ENCODE data around the gene GTPBP4. TPM values are rescaled to one million over a fixed set of nuclear protein-coding genes. Genes with fewer than 3 reads are reported as not detected.

GTPBP4 gene
- total and polyA plus RNA-seq, 9 of the 15 experiments (the other 6 are each of a cell fraction or from before 2014, with no cell fraction given) = 79.0 to 155 (median 128) TPM

DNA sequence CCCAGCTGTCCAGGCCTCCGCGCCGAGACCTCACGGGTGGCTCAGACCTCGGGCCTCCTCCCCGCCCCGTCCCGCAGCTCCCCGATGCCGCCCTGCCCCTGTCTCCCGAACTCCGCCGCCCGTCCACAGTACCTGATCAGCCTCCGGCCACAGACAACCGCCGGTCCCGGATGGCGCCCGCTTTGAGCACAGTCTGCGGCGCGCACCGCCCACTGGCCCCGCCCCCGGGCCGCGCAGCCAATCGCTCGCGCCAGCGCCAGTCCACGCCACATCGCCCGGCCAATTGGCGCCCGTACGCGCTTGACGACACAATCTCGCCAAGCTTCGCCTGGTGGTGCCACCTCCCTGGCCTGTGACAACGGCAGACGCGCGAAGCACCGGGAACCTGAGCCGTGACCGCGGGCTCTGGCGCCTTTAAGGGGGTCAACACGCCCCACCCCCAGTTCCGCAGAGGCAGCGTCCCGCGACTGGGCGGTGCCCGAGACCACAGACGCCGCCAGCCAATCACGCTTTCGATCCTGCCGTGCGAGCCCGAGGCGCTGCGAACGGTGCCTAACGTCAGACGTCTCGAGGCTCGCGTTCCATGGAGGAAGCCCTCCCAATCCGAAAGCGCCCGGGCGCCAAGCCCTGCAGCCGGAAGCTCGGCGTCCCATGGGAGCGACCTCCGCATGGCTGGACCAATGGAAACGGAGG is 60.6 kb downstream of the GTPBP4 start, which contains the start of gene IDI1 (continued):
- 0 out of 2 replicates have a peak, but pooled peaks have one; percentile 19 for TF ChIP-seq GTF2E2 (tag; IDR thresholded peaks at IDR 0.05)
- TF ChIP-seq, protein P1, sequence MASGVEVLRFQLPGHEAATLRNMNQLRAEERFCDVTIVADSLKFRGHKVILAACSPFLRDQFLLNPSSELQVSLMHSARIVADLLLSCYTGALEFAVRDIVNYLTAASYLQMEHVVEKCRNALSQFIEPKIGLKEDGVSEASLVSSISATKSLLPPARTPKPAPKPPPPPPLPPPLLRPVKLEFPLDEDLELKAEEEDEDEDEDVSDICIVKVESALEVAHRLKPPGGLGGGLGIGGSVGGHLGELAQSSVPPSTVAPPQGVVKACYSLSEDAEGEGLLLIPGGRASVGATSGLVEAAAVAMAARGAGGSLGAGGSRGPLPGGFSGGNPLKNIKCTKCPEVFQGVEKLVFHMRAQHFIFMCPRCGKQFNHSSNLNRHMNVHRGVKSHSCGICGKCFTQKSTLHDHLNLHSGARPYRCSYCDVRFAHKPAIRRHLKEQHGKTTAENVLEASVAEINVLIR (CRISPR knock-in tag; IDR thresholded peaks at IDR 0.05) = peak; percentile 76
- TF ChIP-seq MTA1 (IDR thresholded peaks at IDR 0.05; ENCODE audit: borderline replicate concordance) = no peak
- TF ChIP-seq ZNF408 (CRISPR knock-in tag; IDR thresholded peaks at IDR 0.05; ENCODE audit: low read depth) = no peak
- TF ChIP-seq TARDBP (IDR thresholded peaks at IDR 0.05) = 0 out of 2 replicates have a peak, but pooled peaks have one; percentile 48
- TF ChIP-seq, protein P2, sequence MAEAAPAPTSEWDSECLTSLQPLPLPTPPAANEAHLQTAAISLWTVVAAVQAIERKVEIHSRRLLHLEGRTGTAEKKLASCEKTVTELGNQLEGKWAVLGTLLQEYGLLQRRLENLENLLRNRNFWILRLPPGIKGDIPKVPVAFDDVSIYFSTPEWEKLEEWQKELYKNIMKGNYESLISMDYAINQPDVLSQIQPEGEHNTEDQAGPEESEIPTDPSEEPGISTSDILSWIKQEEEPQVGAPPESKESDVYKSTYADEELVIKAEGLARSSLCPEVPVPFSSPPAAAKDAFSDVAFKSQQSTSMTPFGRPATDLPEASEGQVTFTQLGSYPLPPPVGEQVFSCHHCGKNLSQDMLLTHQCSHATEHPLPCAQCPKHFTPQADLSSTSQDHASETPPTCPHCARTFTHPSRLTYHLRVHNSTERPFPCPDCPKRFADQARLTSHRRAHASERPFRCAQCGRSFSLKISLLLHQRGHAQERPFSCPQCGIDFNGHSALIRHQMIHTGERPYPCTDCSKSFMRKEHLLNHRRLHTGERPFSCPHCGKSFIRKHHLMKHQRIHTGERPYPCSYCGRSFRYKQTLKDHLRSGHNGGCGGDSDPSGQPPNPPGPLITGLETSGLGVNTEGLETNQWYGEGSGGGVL (CRISPR knock-in tag; IDR thresholded peaks at IDR 0.05) = no peak
- 0 out of 2 replicates have a peak, but pooled peaks have one; percentile 42 for TF ChIP-seq KHSRP (IDR thresholded peaks at IDR 0.05)
- TF ChIP-seq, protein P3, sequence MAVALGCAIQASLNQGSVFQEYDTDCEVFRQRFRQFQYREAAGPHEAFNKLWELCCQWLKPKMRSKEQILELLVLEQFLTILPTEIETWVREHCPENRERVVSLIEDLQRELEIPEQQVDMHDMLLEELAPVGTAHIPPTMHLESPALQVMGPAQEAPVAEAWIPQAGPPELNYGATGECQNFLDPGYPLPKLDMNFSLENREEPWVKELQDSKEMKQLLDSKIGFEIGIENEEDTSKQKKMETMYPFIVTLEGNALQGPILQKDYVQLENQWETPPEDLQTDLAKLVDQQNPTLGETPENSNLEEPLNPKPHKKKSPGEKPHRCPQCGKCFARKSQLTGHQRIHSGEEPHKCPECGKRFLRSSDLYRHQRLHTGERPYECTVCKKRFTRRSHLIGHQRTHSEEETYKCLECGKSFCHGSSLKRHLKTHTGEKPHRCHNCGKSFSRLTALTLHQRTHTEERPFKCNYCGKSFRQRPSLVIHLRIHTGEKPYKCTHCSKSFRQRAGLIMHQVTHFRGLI (CRISPR knock-in tag; IDR thresholded peaks at IDR 0.05) = no peak
- no peak for TF ChIP-seq HSF4 (CRISPR knock-in tag; IDR thresholded peaks at IDR 0.05; ENCODE audit: borderline replicate concordance)
- 0 out of 2 replicates have a peak, but pooled peaks have one; percentile 51 for TF ChIP-seq ZNF282 (CRISPR knock-in tag; IDR thresholded peaks at IDR 0.05)
- TF ChIP-seq ZKSCAN8 (CRISPR knock-in tag; IDR thresholded peaks at IDR 0.05) = no peak
- TF ChIP-seq MEF2A (IDR thresholded peaks at IDR 0.05; ENCODE audit: control insufficient read depth, low read depth, low read length) = no peak
- TF ChIP-seq, protein P4, sequence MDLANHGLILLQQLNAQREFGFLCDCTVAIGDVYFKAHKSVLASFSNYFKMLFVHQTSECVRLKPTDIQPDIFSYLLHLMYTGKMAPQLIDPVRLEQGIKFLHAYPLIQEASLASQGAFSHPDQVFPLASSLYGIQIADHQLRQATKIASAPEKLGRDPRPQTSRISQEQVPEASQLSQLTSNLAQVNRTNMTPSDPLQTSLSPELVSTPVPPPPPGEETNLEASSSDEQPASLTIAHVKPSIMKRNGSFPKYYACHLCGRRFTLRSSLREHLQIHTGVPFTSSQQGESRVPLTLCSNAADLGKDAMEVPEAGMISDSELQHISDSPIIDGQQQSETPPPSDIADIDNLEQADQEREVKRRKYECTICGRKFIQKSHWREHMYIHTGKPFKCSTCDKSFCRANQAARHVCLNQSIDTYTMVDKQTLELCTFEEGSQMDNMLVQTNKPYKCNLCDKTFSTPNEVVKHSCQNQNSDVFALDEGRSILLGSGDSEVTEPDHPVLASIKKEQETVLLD (IDR thresholded peaks at IDR 0.05) = 0 out of 2 replicates have a peak, but pooled peaks have one; percentile 35
- no peak for TF ChIP-seq DPF2 (IDR thresholded peaks at IDR 0.05)
- TF ChIP-seq SMARCA5 (IDR thresholded peaks at IDR 0.05) = no peak
- no peak; the same call in 1 of the 2 replicates for TF ChIP-seq PHB (CRISPR knock-in tag; IDR thresholded peaks at IDR 0.05)
- TF ChIP-seq, protein P5, sequence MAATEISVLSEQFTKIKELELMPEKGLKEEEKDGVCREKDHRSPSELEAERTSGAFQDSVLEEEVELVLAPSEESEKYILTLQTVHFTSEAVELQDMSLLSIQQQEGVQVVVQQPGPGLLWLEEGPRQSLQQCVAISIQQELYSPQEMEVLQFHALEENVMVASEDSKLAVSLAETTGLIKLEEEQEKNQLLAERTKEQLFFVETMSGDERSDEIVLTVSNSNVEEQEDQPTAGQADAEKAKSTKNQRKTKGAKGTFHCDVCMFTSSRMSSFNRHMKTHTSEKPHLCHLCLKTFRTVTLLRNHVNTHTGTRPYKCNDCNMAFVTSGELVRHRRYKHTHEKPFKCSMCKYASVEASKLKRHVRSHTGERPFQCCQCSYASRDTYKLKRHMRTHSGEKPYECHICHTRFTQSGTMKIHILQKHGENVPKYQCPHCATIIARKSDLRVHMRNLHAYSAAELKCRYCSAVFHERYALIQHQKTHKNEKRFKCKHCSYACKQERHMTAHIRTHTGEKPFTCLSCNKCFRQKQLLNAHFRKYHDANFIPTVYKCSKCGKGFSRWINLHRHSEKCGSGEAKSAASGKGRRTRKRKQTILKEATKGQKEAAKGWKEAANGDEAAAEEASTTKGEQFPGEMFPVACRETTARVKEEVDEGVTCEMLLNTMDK (IDR thresholded peaks at IDR 0.05; ENCODE audit: borderline replicate concordance, insufficient read depth, low read depth, low read length, poor library complexity, severe bottlenecking) = no peak
- no peak for TF ChIP-seq KLF6 (CRISPR knock-in tag; IDR thresholded peaks at IDR 0.05; ENCODE audit: borderline replicate concordance)

Measured in K562 (cell line).